Upper lobe of right lung (tissue), 1 donor: ENCODE data around the gene ACADL. TPM values are rescaled to one million over a fixed set of nuclear protein-coding genes. Genes with fewer than 3 reads are reported as not detected.

Experiments used
- ATAC-seq: fragments of 200-7000 bp; cut with Tn5 transposase; one replicate; pipeline ENCODE4 v1.9.1; 2020; ENCODE audit warnings: mild to moderate bottlenecking, moderate library complexity
- DNase-seq: peaks from one replicate; pipeline ENCODE4 v3.0.0-alpha.2; 2020
- H3K27ac ChIP-seq: fragments of 200-600 bp; one replicate; pipeline ENCODE4 v1.8.0; 2022
- H3K27me3 ChIP-seq: fragments of 200-600 bp; one replicate; pipeline ENCODE4 v1.8.0; 2022; ENCODE audit warnings: mild to moderate bottlenecking
- H3K36me3 ChIP-seq: fragments of 200-600 bp; one replicate; pipeline ENCODE4 v1.8.0; 2022
- H3K4me1 ChIP-seq: fragments of 200-600 bp; one replicate; pipeline ENCODE4 v1.8.0; 2022
- H3K4me3 ChIP-seq: fragments of 200-600 bp; one replicate; pipeline ENCODE4 v1.8.0; 2022; ENCODE audit warnings: mild to moderate bottlenecking
- H3K9me3 ChIP-seq: fragments of 200-600 bp; one replicate; pipeline ENCODE4 v1.8.0; 2022
- CTCF ChIP-seq: fragments of 200-600 bp; IDR thresholded peaks from one replicate; pipeline ENCODE4 v1.8.0; 2022; ENCODE audit warnings: antibody characterized with exemption
- intact Hi-C: fragments of 100-400 bp; cut with DNase I; formaldehyde crosslinking; loops from one replicate; pipeline ENCODE4 v1.11.0; 2022
- total RNA-seq: library from RNA; stranded (reverse); fragmentation: NEBNext Ultra II Directional; extraction: Animal tissue kit (Norgen Biotek cat#: 25700); gene quantifications from one replicate; pipeline ENCODE4 v1.2.1, GENCODE V29; 2021
- donor health status: DM: no; HTN: yes; CAD: no; lungs with severe emphysema.

The ACADL gene
- total RNA-seq, 1 donor from 2014 or later, result 41.6 TPM

GRCh38 chr2:210174086-210174485 is 51.2 kb downstream of the ACADL start:
- peaks cover 3% of the 10 kb centered on the region for H3K4me1 ChIP-seq
- no peak for TF ChIP-seq CTCF
- H3K36me3 ChIP-seq, result no peaks in the 10 kb centered on the region
- H3K27me3 ChIP-seq, result no peaks in the 10 kb centered on the region
- no peaks in the 10 kb centered on the region for H3K9me3 ChIP-seq
- DNase-seq, result no peak
- no peak overlapping the region for H3K27ac ChIP-seq
- H3K4me3 ChIP-seq, result no peak overlapping the region
- ATAC-seq, result no peak
- intact Hi-C loops, result no loop called here

GRCh38 chr2:210172219-210172575 is 53.0 kb downstream of the ACADL start:
- no peak for DNase-seq
- no peaks in the 10 kb centered on the region for H3K36me3 ChIP-seq
- peak overlapping the region; percentile 83 for H3K4me3 ChIP-seq
- no peaks in the 10 kb centered on the region for H3K27me3 ChIP-seq
- H3K4me1 ChIP-seq, result peaks cover 22% of the 10 kb centered on the region
- intact Hi-C loops, result no loop called here
- no peak for ATAC-seq
- peak overlapping the region; percentile 98 for H3K27ac ChIP-seq
- no peaks in the 10 kb centered on the region for H3K9me3 ChIP-seq
- TF ChIP-seq CTCF, result no peak

GRCh38 chr2:210171309-210172218 is 53.7 kb downstream of the ACADL start, which contains the start of gene KANSL1L:
KANSL1L (minus strand) TSS chr2:210171409; CDS start chr2:210154582, 16,827 bp downstream.
- Histone ChIP-seq H3K4me3 (peak within 1 kb of the TSS; percentile 83), H3K27ac (peak within 1 kb of the TSS; percentile 98), H3K9me3 (no peaks in the 10 kb centered on the region), H3K36me3 (no peaks in the 10 kb centered on the region), H3K27me3 (no peaks in the 10 kb centered on the region), H3K4me1 (peaks cover 28% of the 10 kb centered on the region)
- ATAC-seq (peak; percentile 96), DNase-seq (peak; percentile 100)
- intact Hi-C loops, result no loop called here
- TF ChIP-seq CTCF, result no peak

- DNase-seq (peak; percentile 98), ATAC-seq (peak; percentile 87)
- peak overlapping the region; percentile 98 for H3K27ac ChIP-seq
- no peaks in the 10 kb centered on the region for H3K36me3 ChIP-seq
- peak overlapping the region; percentile 83 for H3K4me3 ChIP-seq
- intact Hi-C loops, result no loop called here
- H3K27me3 ChIP-seq, result no peaks in the 10 kb centered on the region
- peaks cover 37% of the 10 kb centered on the region for H3K4me1 ChIP-seq
- no peaks in the 10 kb centered on the region for H3K9me3 ChIP-seq
- peak; percentile 8 for TF ChIP-seq CTCF
Observed at GRCh38 chr2:210170446-210171303, 54.6 kb downstream of the ACADL start.

GRCh38 chr2:210170196-210170445 is 55.1 kb downstream of the ACADL start:
- ATAC-seq (no peak), DNase-seq (no peak)
- H3K9me3 ChIP-seq, result no peaks in the 10 kb centered on the region
- no peak for TF ChIP-seq CTCF
- intact Hi-C loops, result no loop called here
- H3K27me3 ChIP-seq, result no peaks in the 10 kb centered on the region
- H3K4me1 ChIP-seq, result peaks cover 37% of the 10 kb centered on the region
- peak overlapping the region; percentile 83 for H3K4me3 ChIP-seq
- peak overlapping the region; percentile 98 for H3K27ac ChIP-seq
- H3K36me3 ChIP-seq, result no peaks in the 10 kb centered on the region
